ENCODE data around the gene FOXO6. TPM values are rescaled to one million over a fixed set of nuclear protein-coding genes. Genes with fewer than 3 reads are reported as not detected.

The FOXO6 gene
- polyA plus RNA-seq, 1 donor (not counting 4 experiments of a cell fraction or from before 2014, with no cell fraction given), result not detected

DNA sequence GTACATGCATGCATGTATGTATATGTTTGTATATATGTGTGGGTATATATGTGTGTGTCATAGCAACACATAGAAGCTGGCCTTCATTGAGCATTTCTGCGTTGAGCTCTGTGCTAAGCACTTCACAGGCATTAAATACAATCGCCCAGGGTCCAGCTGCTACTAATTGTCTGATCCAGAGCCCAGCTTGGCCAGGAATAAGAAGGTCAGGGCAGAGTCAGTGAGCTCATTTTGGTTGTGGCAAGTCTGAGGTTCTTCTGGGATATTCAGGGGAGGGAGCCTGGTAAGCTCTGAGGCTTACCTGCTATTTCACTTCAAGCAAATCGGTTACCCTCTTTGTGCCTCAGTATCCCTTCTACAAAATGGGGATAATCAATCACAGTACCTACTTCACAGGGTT lies 59.6 kb downstream of the FOXO6 start:
- H3K27me3 ChIP-seq (ENCODE audit: control insufficient read depth, extremely low read depth, insufficient read depth, low read length), result no peaks in the 10 kb centered on the region
- H3K79me2 ChIP-seq (ENCODE audit: control insufficient read depth, insufficient read depth, low read length), result no peaks in the 10 kb centered on the region
- dilution Hi-C loops (cut with MboI; ENCODE audit: extremely low pct_ligation_motif_present, low sequenced_read_pairs), result no loop called here
- H3K9ac ChIP-seq (ENCODE audit: control insufficient read depth, extremely low read depth, insufficient read depth, low read length), result no peak overlapping the region
- TF ChIP-seq EZH2 (IDR thresholded peaks at IDR 0.05; ENCODE audit: low read length), result no peak
- TF ChIP-seq, protein P1, sequence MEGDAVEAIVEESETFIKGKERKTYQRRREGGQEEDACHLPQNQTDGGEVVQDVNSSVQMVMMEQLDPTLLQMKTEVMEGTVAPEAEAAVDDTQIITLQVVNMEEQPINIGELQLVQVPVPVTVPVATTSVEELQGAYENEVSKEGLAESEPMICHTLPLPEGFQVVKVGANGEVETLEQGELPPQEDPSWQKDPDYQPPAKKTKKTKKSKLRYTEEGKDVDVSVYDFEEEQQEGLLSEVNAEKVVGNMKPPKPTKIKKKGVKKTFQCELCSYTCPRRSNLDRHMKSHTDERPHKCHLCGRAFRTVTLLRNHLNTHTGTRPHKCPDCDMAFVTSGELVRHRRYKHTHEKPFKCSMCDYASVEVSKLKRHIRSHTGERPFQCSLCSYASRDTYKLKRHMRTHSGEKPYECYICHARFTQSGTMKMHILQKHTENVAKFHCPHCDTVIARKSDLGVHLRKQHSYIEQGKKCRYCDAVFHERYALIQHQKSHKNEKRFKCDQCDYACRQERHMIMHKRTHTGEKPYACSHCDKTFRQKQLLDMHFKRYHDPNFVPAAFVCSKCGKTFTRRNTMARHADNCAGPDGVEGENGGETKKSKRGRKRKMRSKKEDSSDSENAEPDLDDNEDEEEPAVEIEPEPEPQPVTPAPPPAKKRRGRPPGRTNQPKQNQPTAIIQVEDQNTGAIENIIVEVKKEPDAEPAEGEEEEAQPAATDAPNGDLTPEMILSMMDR (optimal IDR thresholded peaks at IDR 0.05 in 1 of 3, IDR thresholded peaks at IDR 0.05 in 1 of 3, conservative IDR thresholded peaks at IDR 0.05 in 1 of 3; ENCODE audit: extremely low read depth in 1 of 3, insufficient read depth in 2 of 3, low read length in 3 of 3), result no peak
- H3K9me3 ChIP-seq (ENCODE audit: control insufficient read depth, low read depth, low read length), result no peaks in the 10 kb centered on the region
- H3K9me1 ChIP-seq (ENCODE audit: control insufficient read depth, extremely low read depth, insufficient read depth, low read length), result no peaks in the 10 kb centered on the region
- H3K4me3 ChIP-seq (ENCODE audit: control insufficient read depth in 2 of 3, extremely low read depth in 1 of 3, insufficient read depth in 2 of 3, low read depth in 1 of 3, low read length in 3 of 3), result no peak overlapping the region
- FAIRE-seq, result no peak
- H3K36me3 ChIP-seq (ENCODE audit: control insufficient read depth in 2 of 2, extremely low read depth in 1 of 2, insufficient read depth in 2 of 2, low read length in 2 of 2), result no peaks in the 10 kb centered on the region
- no peak overlapping the region for H3K4me2 ChIP-seq (ENCODE audit: control insufficient read depth, extremely low read depth, insufficient read depth, low read depth, low read length)
- DNase-seq (ENCODE audit: low read depth, low spot score), result no peak
- H2AFZ ChIP-seq (ENCODE audit: control insufficient read depth, low read length), result no peak overlapping the region
- no peaks in the 10 kb centered on the region for H4K20me1 ChIP-seq (ENCODE audit: control insufficient read depth, extremely low read depth, insufficient read depth, low read length)
- no peak overlapping the region for H3K27ac ChIP-seq (ENCODE audit: control insufficient read depth, insufficient read depth, low read length)
- peaks cover 16% of the 10 kb centered on the region for H3K4me1 ChIP-seq (ENCODE audit: control insufficient read depth, extremely low read depth, insufficient read depth, low read length)

DNA sequence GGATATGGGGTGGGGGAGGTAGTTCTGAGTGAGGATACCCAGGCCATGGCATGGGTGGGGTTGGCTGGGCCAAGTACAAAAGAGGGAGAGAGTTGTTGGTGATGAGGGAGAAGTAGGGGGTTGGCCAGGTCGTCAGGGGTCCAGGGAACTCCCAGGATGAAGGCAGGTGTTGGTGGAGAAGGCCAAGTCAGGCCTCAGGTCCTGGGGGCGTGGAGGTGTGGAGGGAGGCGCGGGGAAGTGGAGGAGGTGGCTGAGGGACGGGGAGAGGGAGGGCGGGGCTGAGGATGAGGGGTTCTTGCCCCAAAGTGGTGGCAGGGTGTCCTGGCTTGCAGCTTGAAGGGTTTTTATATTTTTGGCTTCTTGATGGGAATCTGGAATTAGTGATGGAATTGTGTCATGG lies 61.1 kb downstream of the FOXO6 start:
- FAIRE-seq, result no peak
- Histone ChIP-seq H3K9me3 (ENCODE audit: control insufficient read depth, low read depth, low read length) (no peaks in the 10 kb centered on the region), H3K36me3 (ENCODE audit: control insufficient read depth in 2 of 2, extremely low read depth in 1 of 2, insufficient read depth in 2 of 2, low read length in 2 of 2) (no peaks in the 10 kb centered on the region)

More for the DNA sequence above, 61.1 kb downstream of the FOXO6 start:
- Histone ChIP-seq H3K27ac (ENCODE audit: control insufficient read depth, insufficient read depth, low read length) (no peak overlapping the region), H4K20me1 (ENCODE audit: control insufficient read depth, extremely low read depth, insufficient read depth, low read length) (no peaks in the 10 kb centered on the region), H3K9me1 (ENCODE audit: control insufficient read depth, extremely low read depth, insufficient read depth, low read length) (no peaks in the 10 kb centered on the region), H3K4me2 (ENCODE audit: control insufficient read depth, extremely low read depth, insufficient read depth, low read depth, low read length) (no peak overlapping the region), H2AFZ (ENCODE audit: control insufficient read depth, low read length) (no peak overlapping the region), H3K4me1 (ENCODE audit: control insufficient read depth, extremely low read depth, insufficient read depth, low read length) (peaks cover 16% of the 10 kb centered on the region), H3K79me2 (ENCODE audit: control insufficient read depth, insufficient read depth, low read length) (no peaks in the 10 kb centered on the region), H3K27me3 (ENCODE audit: control insufficient read depth, extremely low read depth, insufficient read depth, low read length) (no peaks in the 10 kb centered on the region), H3K9ac (ENCODE audit: control insufficient read depth, extremely low read depth, insufficient read depth, low read length) (no peak overlapping the region), H3K4me3 (ENCODE audit: control insufficient read depth in 2 of 3, extremely low read depth in 1 of 3, insufficient read depth in 2 of 3, low read depth in 1 of 3, low read length in 3 of 3) (no peak overlapping the region)
- dilution Hi-C loops (cut with MboI; ENCODE audit: extremely low pct_ligation_motif_present, low sequenced_read_pairs), result no loop called here
- TF ChIP-seq, protein P1 (optimal IDR thresholded peaks at IDR 0.05 in 1 of 3, IDR thresholded peaks at IDR 0.05 in 1 of 3, conservative IDR thresholded peaks at IDR 0.05 in 1 of 3; ENCODE audit: extremely low read depth in 1 of 3, insufficient read depth in 2 of 3, low read length in 3 of 3), result no peak
- TF ChIP-seq EZH2 (IDR thresholded peaks at IDR 0.05; ENCODE audit: low read length), result no peak
- DNase-seq (ENCODE audit: low read depth, low spot score), result no peak
